ENCODE measurements around the gene POMT2.

POMT2 gene

DNA sequence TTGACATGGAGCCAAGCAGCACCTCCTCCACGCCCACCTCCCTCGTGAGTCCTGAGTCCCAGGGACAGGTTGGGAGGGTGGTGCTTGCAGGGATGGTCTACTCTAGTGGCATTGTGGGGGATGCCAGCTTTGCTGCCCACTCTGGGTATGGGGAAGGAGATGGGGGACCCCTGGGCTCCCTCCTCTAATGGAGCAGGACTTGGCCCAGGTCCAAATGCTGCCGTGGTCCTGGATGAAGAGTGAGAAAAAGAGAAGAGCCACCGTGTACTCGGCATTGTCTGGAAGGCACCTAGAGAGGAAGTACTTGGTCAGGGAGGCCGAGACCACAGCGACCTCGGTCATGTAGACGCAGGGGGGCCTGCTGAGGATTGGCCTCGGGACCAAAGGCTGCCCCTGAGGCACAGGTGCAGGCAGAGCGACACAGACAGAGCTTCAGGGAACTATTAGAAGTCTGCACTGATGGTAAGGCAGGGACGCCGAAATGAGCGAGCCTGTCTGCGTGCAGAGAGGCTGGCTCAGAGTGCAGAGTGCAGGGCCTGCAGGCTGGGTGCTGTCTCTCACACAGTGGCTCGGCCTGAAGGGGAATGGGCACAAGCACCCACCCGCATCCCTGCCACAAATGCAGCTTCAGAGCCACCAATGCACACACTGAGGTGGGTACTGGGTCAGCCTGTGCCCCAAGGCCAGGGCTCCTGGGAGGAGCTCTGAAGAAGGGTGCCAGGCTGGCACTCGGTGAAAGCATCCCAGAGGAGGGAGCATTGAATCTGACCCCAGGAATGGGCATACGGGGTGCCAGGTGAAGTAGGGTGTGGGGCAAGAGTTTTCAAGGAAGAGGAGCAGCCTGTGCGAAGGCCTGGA is 67.1 kb downstream of the POMT2 start:
- no peaks in the 10 kb centered on the region for H3K36me3 ChIP-seq (ENCODE audit: low read depth)
- no peaks in the 10 kb centered on the region for H3K27me3 ChIP-seq (ENCODE audit: insufficient read depth, poor library complexity, severe bottlenecking)
- no peaks in the 10 kb centered on the region for H3K9me3 ChIP-seq (ENCODE audit: severe bottlenecking)
- no peaks in the 10 kb centered on the region for H3K4me1 ChIP-seq (ENCODE audit: insufficient read depth, poor library complexity, severe bottlenecking)
- TF ChIP-seq, protein P1, sequence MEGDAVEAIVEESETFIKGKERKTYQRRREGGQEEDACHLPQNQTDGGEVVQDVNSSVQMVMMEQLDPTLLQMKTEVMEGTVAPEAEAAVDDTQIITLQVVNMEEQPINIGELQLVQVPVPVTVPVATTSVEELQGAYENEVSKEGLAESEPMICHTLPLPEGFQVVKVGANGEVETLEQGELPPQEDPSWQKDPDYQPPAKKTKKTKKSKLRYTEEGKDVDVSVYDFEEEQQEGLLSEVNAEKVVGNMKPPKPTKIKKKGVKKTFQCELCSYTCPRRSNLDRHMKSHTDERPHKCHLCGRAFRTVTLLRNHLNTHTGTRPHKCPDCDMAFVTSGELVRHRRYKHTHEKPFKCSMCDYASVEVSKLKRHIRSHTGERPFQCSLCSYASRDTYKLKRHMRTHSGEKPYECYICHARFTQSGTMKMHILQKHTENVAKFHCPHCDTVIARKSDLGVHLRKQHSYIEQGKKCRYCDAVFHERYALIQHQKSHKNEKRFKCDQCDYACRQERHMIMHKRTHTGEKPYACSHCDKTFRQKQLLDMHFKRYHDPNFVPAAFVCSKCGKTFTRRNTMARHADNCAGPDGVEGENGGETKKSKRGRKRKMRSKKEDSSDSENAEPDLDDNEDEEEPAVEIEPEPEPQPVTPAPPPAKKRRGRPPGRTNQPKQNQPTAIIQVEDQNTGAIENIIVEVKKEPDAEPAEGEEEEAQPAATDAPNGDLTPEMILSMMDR (IDR thresholded peaks at IDR 0.05; ENCODE audit: poor library complexity, severe bottlenecking): no peak
- no peak overlapping the region for H3K27ac ChIP-seq (ENCODE audit: poor library complexity, severe bottlenecking)
- DNase-seq (ENCODE audit: low spot score) (no peak), ATAC-seq (ENCODE audit: low read depth) (no peak)
- H3K4me3 ChIP-seq (ENCODE audit: severe bottlenecking): no peak overlapping the region

DNA sequence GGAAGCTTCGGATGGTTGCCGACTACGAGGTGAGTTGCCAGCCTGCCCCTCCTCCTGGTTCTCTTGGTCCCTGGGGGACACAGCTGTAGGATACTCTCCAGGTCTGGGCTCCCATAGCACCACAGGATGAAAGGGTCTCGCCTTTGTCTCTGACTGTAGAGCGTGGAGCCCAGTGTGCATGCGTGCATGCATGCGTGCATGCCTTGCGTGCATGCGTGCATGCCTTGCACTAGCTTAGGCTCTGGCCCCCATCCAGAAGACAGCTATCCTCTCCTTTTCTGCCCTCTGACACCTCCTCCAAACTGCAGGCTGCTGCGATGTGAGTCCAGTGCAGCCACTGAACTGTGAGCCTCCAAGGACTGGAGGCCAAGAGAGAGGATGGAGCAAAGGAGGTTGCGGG is 68.8 kb downstream of the POMT2 start:
- TF ChIP-seq, protein P1 (IDR thresholded peaks at IDR 0.05; ENCODE audit: poor library complexity, severe bottlenecking): no peak
- H3K27ac ChIP-seq (ENCODE audit: poor library complexity, severe bottlenecking): no peak overlapping the region
- ATAC-seq (ENCODE audit: low read depth) (no peak; the same call in 2 of the 3 replicates), DNase-seq (ENCODE audit: low spot score) (no peak)
- H3K27me3 ChIP-seq (ENCODE audit: insufficient read depth, poor library complexity, severe bottlenecking): no peaks in the 10 kb centered on the region
- H3K36me3 ChIP-seq (ENCODE audit: low read depth): no peaks in the 10 kb centered on the region
- H3K4me3 ChIP-seq (ENCODE audit: severe bottlenecking): no peak overlapping the region
- no peaks in the 10 kb centered on the region for H3K4me1 ChIP-seq (ENCODE audit: insufficient read depth, poor library complexity, severe bottlenecking)
- H3K9me3 ChIP-seq (ENCODE audit: severe bottlenecking): no peaks in the 10 kb centered on the region

DNA sequence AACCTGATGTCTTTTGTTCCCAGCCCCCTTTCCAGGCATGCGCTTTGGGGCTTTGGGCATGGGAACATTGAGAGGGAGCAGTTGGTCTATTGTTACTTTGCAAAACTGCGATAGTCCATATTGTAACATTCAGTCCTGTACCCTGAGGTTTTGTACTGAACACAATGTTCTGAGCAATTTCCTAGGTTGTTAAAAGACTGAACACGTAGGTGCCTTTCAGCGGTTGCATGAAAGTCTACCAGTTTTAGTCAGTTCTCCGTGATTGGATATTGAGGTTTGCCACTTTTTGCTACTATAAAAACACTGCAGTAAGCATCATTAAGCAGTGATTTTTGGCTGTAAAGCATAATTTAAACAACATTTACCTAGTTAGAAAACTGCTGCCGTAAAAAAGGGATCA is 69.8 kb downstream of the POMT2 start:
- Histone ChIP-seq H3K4me3 (ENCODE audit: severe bottlenecking) (no peak overlapping the region), H3K36me3 (ENCODE audit: low read depth) (no peaks in the 10 kb centered on the region), H3K9me3 (ENCODE audit: severe bottlenecking) (peaks cover 2% of the 10 kb centered on the region), H3K27ac (ENCODE audit: poor library complexity, severe bottlenecking) (no peak overlapping the region), H3K4me1 (ENCODE audit: insufficient read depth, poor library complexity, severe bottlenecking) (no peaks in the 10 kb centered on the region), H3K27me3 (ENCODE audit: insufficient read depth, poor library complexity, severe bottlenecking) (no peaks in the 10 kb centered on the region)
- DNase-seq (ENCODE audit: low spot score): no peak
- ATAC-seq (ENCODE audit: low read depth): no peak
- TF ChIP-seq, protein P1 (IDR thresholded peaks at IDR 0.05; ENCODE audit: poor library complexity, severe bottlenecking): no peak

GRCh38 chr14:77249286-77249685 is 71.4 kb downstream of the POMT2 start:
- ATAC-seq (ENCODE audit: low read depth) (no peak), DNase-seq (ENCODE audit: low spot score) (no peak)
- Histone ChIP-seq H3K36me3 (ENCODE audit: low read depth) (no peaks in the 10 kb centered on the region), H3K9me3 (ENCODE audit: severe bottlenecking) (peaks cover 2% of the 10 kb centered on the region), H3K27ac (ENCODE audit: poor library complexity, severe bottlenecking) (no peak overlapping the region), H3K27me3 (ENCODE audit: insufficient read depth, poor library complexity, severe bottlenecking) (no peaks in the 10 kb centered on the region), H3K4me3 (ENCODE audit: severe bottlenecking) (no peak overlapping the region), H3K4me1 (ENCODE audit: insufficient read depth, poor library complexity, severe bottlenecking) (no peaks in the 10 kb centered on the region)
- TF ChIP-seq, protein P1 (IDR thresholded peaks at IDR 0.05; ENCODE audit: poor library complexity, severe bottlenecking): no peak

DNA sequence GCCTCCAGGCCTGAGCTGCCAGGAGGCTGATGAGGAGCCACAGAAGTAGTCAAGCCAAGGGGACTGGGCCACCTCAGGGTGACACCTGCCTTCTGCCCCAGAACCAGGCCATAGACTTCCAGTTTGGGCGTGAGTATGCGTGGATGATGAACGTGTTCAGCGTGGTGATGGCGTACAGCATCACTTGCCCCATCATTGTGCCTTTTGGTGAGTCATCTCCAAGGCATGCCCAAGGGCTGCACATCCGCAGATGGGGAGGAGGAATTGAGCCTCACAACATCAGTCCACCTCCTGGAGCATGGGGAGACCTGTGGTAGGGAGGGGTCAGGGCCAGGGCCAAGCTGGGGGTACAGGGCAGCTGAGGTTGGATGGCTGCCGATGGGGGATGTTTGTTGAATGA is 72.0 kb downstream of the POMT2 start:
- H3K27ac ChIP-seq (ENCODE audit: poor library complexity, severe bottlenecking): no peak overlapping the region
- H3K4me3 ChIP-seq (ENCODE audit: severe bottlenecking): no peak overlapping the region
- no peaks in the 10 kb centered on the region for H3K36me3 ChIP-seq (ENCODE audit: low read depth)
- H3K27me3 ChIP-seq (ENCODE audit: insufficient read depth, poor library complexity, severe bottlenecking): no peaks in the 10 kb centered on the region
- peaks cover 2% of the 10 kb centered on the region for H3K9me3 ChIP-seq (ENCODE audit: severe bottlenecking)
- H3K4me1 ChIP-seq (ENCODE audit: insufficient read depth, poor library complexity, severe bottlenecking): no peaks in the 10 kb centered on the region
- DNase-seq (ENCODE audit: low spot score) (no peak), ATAC-seq (ENCODE audit: low read depth) (peak; percentile 71)
- TF ChIP-seq, protein P1 (IDR thresholded peaks at IDR 0.05; ENCODE audit: poor library complexity, severe bottlenecking): no peak
